8988T (cell line): ENCODE results near the gene MAP3K14.

Experiments used
- DNase-seq: peaks from one replicate; pipeline ENCODE4 v3.0.0; 2011

MAP3K14 gene

GRCh38 chr17:45298546-45299285, 18.1 kb downstream of the MAP3K14 start:
- no peak for DNase-seq

- no peak for DNase-seq
These were observed 20.0 kb downstream of the MAP3K14 start for GRCh38 chr17:45296833-45297124.

- DNase-seq = no peak
These were observed 20.6 kb downstream of the MAP3K14 start for GRCh38 chr17:45296003-45296832.

- DNase-seq = no peak
These were observed 22.3 kb downstream of the MAP3K14 start for GRCh38 chr17:45294506-45294905.

- DNase-seq = peak; percentile 51
These were observed 23.2 kb downstream of the MAP3K14 start for GRCh38 chr17:45293413-45294211.

GRCh38 chr17:45292696-45293412, 24.0 kb downstream of the MAP3K14 start:
- no peak for DNase-seq

- no peak for DNase-seq
These were observed 25.5 kb downstream of the MAP3K14 start for GRCh38 chr17:45291171-45291805.

GRCh38 chr17:45290269-45290765, 26.5 kb downstream of the MAP3K14 start:
- no peak for DNase-seq

- no peak for DNase-seq
These were observed 27.2 kb downstream of the MAP3K14 start for GRCh38 chr17:45289301-45290268.

- DNase-seq = no peak
These were observed 28.0 kb downstream of the MAP3K14 start for GRCh38 chr17:45288825-45289224.

GRCh38 chr17:45287526-45288500, 29.0 kb downstream of the MAP3K14 start:
- DNase-seq = no peak

- no peak for DNase-seq
These were observed 30.5 kb downstream of the MAP3K14 start for GRCh38 chr17:45286286-45286685.

GRCh38 chr17:45284176-45285140, 32.4 kb downstream of the MAP3K14 start:
- DNase-seq = no peak

- DNase-seq = no peak
These were observed 33.1 kb downstream of the MAP3K14 start for GRCh38 chr17:45283711-45284110.

GRCh38 chr17:45282683-45283644, 33.9 kb downstream of the MAP3K14 start:
- DNase-seq = no peak

- DNase-seq = no peak
These were observed 36.9 kb downstream of the MAP3K14 start for GRCh38 chr17:45279898-45280297.

GRCh38 chr17:45277992-45278391, 38.8 kb downstream of the MAP3K14 start:
- DNase-seq = no peak
